CMK (cell line): ENCODE data around the gene ADTRP.
"Not testable (repeated sequence)": the region's sequence is repeated elsewhere in the genome, so short reads cannot be mapped to it uniquely, and the experiment has no call there.

ENCODE experiments used
- DNase-seq: peaks from one replicate; pipeline ENCODE4 v3.0.0-alpha.2; 2010; ENCODE audit warnings: low read depth

The ADTRP gene

DNA sequence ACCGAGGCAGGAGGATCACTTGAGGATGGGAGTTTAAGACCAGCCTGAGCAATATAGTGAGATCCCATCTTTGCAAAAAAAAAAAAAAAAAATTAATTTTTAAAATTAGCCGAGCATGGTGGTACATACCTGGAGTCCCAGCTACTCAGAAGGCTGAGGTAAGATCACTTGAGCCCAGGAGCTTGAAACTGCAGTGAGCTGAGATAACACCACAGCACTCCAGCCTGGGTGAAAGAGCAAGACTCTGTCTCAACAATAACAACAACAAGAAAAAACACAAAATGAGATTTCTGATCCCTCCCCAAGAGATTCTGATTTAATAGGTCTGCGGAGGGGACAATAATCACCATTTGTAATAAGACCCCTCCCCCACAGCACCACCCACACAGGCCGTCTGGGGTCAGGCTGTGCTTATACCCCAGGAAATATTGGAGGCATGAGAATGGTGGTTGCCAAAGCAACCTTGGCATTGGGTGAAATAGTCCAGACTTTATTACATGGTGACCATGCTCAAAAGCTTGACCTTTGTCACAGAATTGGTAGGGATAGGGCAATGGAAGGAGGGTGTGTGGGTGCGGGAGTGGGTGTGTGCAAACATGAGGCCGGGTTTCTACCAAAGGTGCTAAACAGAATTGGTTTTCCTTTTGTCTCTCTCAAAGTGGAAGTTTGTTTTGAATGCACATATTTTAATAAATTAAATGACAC is 24.4 kb upstream of the ADTRP start:
- no peak for DNase-seq

DNA sequence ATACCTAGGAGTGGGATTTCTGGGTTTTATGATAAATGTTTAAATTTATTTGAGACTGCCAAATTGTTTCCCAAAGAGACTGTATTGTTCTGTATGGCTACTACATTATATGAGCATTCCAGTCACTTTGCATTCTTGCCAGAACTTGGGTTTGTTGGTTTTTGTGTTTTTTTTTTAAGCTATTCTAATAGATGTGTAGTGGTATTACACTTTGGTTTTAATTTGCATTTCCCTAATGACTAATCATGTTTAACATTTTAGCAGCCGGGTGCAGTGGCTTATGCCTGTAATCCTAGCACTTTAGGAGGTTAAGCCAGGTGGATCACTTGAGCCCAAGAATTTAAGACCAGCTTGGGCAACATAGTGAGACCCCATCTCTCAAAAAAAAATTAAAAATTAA is 21.9 kb upstream of the ADTRP start:
- DNase-seq = not testable (repeated sequence)

DNA sequence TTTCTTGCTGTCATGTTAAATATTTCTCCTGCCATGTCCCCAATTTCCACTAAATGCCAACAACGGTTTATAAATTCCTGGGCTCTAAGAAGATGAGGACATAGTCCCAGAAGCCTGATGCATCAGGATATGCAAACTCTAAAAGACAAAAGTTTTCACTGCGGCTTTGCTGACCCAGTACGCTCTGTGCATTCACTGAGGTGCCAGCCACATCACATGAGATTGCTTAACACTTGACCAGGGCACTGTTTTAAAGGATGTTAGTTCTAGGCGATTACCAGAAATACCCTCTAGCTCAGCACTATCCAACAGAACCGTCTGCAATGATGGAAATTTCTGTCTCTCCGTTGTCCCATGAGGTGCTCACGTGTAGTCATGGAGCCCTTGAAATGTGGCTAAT is 19.9 kb upstream of the ADTRP start:
- DNase-seq = no peak

DNA sequence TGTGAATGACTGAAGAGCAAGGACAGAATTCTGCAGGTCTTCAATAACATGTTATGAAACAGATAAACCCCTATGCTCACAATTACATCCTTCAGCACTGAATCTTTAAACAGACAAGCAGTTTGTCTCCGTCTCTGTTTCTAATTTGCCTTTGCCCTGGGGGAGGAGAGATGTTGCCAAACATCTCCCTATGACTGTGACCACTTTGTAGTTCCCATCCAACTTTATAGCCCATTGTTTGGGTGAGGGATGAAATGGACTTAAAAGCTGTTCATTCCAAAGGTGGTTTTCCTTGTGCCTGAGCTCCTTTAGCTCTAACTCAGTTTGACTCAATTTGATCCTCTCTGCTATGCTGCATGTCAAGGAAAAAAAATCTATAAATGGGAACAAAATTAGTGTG is 19.5 kb upstream of the ADTRP start:
- no peak for DNase-seq

DNA sequence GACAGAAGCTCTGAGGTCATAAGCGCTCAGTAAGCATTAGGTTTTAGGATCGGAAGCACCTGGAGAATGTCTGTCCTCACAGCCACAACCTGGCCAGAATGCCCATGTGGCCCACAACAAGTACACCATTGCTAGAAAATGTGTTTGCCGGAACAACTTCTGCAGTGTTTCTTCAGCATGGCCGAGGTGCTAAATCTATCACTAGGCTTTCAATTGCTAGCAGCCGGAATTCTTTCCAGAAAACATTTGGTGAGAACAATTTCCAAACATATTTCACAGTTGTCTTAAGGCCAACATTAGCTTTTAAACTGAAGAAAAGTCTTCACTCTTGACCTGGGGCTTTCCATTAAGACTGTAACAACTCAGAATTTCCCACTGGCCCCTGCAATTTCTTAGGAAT is 18.2 kb upstream of the ADTRP start:
- DNase-seq = no peak

DNA sequence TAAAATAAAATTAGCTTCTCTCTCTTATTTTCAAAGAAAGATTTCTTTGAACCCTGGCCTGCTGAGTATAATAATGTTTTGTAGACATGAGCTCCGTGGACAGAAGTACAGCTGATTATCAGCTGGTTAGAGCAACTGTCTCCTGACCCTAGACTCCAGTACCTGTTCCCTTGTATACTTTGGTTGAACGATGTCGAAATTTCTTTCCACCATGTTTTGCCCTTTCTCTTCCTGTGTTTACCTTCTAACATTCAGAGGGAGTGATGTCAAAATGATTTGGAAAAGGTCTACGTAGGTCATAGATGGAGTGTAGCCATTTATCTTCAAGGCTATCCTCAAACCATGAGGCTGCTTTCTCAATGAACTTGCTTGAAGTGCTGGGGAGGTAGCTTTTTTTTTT is 16.8 kb upstream of the ADTRP start:
- DNase-seq = no peak

DNA sequence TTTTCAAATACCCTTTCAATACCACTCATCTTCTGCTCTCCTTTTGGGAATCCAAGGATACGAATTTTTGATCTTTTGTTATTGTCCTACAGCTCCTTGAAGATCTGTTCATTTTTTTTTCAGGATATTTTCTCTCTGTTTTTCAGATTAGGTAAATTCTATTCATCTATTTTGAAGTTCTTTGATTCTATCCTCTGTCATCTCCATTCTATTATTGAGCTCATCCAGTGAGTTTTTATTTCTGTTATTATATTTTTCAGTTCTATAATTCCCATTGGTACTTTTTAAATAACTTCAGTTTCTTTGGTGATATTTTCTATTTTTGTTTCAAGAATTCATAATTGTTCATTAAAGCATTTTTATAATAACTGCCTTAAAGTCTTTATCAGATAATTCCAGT is 14.7 kb upstream of the ADTRP start:
- DNase-seq = no peak

DNA sequence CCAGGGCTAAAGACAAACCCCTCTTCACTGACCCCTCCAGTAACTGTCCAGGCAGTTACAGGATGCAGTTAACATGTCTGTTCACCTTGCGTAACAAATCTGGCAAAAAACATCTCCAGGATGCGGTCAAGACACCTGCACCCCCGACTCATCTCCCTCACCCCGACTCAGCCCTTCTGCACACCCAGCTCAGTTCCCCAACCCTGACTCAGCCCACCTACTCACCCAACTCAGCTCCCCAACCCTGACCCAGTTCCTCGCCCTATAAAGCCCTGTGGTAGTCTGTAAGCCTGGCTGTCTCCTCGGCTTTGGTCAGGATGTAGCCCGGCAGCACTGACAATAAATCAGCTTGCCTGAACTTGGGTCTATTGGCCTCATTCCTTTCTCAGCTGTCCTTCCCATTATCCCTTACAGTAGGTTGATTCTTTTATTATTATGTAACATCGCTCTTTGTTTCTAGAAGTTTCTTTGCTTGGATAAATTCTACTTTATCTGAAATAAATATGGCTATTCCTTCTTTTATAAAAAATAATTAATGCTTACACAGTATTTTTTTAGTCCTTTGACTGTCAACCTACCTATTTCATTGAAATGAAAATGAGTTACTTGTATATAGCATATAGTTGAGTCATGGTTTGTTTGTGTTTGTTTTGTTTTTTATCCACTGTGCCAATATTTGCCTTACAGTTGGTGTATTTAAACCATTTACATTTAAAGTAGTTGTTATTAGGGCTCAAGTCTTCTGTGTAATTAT is 12.9 kb upstream of the ADTRP start:
- no peak for DNase-seq

DNA sequence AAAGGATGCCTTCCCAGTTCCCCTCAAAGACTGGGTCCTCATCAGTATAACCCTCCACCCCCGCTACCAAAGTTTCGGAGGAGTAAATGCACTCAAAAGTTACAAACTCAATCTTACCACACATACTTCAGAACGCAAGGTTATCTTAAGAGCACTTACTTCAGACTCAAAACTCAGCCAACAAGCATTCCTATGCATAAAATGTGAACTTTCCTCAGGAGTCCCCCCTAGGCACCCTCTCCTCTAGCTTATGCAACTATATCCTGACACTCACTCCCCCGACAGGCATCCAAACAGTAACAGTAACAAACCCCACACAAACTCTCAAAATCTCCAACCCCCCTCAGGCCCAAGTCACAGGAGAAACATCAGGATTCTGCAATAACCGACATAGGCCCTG is 11.1 kb upstream of the ADTRP start:
- DNase-seq = no peak

DNA sequence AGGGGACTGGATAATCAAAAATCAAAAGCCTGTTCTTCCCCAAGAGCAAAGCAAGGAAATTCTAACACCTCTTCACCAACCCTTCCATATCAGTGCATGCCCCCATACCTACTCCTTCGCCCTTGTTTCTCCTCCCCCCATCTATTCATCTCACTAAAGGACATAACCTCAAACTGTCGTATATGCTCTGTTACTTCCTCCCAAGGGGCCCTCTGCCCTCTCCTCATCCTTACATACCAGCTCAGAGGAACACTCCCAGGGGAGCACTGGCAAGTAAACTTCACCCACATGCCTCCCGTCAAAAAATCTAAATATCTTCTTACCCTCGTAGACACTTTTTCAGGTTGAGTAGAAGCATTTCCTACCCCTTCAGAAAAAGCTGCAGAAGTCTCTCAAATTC is 9.4 kb upstream of the ADTRP start:
- DNase-seq = no peak

DNA sequence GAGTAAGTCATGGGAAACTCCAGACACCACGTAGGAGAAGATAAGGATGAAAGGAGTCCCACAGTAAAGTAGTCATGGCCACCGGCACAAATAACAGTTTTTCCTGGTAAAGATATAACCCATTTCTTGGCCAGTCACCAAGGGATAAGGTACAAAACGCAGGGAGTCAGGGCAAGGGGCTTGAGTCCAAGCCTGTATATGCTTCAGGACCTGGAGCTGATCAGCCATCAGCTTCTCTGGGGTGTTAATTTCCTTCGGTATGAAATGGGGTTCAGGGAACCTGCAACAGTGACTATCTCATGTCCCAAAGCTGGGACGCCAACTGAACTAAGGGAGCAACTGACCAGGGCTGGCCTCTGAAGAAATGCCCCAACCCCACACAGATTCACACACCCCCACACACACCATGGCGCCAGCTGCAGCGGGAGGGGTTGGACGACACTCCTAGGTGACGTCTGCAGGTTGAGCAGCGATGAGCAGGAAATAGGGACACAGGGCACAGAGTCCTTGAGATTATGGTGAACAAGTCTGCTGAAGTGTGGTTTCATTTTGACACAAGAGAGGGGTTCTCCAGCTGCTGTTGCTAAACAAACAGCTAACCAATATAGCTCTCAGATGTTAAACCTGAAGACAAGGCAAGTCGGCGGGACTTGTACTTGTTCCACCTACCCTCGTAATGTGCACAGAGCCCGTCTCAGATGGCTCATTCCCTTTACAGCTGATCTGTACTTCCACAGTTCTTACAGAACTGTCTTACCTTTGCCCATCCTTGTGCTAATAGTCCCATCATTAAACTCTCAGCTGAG is 7.4 kb upstream of the ADTRP start:
- DNase-seq = no peak

DNA sequence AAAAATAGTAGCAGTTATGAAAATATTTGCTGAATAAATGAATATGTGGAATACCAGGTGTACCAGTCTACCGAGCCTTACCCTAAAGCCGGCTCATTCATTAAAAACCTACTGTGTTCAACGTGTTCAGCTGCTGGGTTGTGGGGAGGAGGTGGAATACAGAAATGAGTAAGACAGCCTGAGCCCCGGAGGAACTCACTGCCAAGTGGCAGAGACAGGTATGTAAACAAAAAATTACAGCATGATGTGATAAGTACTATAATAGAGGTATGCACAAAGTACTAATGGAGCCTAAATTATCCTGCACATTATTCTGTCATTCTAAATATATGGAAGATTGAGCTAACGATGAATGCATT is 6.8 kb upstream of the ADTRP start:
- DNase-seq = no peak

DNA sequence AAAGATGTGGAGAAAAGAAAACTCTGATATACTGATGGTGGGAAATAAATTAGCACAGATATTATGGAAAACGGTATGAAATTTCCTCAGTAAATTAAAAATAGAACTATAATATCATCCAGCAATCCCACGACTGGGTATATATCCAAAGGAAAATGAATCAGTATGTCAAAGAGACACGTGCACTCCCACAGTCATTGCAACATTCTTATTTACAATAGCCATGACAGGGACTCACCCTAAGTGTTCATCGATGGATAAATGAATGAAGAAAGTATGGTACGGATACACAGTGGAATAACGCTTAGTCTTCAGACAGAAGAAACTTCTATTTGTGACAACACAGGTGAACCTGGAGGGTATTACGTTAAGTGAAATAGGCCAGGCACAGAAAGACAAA is 5.7 kb upstream of the ADTRP start:
- no peak for DNase-seq

DNA sequence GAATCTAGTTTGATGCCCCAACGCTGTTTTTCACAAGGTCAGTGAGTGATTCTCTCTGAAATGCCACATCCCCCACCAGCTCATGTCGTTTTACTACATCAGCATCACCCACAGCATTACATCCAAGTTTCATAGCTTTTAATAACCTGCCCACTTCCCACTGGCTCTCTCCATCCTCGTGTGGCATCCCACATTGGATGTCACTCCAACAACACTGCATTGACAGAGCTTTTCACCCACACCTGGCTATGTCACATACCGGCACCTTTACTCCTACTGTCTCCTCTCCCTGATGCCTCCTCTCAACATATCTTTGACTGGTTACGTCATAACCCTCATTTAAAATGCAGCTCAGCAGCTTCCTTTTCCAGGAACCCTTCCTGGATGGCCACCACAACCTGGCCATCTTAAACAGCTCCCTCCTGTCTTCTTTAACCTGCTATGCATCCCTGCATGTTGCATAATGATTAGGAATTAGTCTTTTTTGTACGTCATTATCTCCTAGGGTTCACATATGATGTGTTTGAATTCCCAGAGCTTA is 5.0 kb upstream of the ADTRP start:
- DNase-seq = no peak

DNA sequence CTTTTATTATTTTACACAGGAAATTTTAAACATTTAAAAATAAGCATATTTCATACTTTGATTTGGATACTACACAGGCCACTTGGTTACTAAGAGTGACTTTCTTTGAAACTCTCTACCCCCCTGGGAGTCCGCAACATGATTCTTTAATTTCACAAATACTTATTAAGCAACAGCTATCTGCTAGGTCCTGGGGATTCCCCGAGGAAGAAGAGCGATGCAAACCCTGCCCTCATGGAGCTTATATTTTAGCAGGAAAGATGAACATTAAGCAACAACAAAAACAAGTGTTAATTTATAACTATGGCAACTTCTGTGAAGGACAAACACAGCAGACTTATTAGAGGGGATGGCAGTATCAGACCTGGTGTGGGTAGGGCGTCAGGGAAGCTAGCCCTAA is 3.9 kb upstream of the ADTRP start:
- no peak for DNase-seq

DNA sequence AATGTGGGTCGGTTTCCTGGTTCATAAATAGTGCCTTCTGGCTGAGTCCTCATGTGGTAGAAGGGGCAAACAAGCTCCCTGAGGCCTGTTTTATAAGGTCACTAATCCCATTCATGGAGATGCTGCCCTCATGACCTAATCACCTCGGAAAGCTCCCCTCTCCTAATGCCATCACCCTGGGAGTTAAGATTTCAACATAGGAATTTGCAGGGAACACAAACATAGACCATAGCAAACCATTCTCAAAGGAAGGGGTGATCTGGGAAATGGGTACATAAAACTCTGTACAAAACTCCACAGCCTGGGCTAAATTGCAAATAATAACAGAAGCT is 1.5 kb upstream of the ADTRP start:
- DNase-seq = no peak

DNA sequence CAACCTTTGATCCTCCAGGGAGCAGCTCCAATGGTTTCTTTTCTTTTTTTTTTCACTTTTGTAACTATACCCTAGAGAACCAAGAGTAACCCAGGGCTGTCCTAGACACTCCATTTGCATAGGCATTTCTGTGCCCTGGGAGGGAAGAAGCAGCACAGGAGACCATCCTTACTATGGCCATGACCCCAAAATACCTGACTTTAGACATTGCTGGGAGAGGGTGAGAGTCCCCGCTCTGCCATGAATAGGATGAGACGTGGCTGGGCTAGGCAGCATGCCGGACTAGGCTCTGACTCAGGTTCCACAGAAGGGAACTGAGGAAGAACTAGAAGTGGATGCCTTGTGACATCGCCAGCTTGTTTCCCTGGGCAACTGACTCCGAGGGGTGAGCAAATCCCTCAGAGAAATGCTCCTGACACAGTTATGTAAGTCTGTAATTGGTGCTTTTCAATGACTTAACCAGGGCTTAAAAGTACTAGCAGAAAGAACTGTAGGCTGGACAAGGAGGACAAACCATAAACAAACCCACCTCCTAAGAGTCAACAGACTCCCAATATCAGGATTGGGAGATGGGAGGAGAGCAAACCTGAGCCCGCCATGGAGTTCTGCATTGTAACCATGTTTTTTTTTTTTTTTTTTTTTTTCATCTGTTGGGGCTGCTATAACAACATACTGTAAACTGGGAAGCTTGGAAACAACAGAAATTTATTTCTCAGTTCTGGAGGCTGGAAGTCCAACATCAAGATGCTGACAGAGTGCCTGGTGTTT is 910 bp upstream of the ADTRP start:
- no peak for DNase-seq

DNA sequence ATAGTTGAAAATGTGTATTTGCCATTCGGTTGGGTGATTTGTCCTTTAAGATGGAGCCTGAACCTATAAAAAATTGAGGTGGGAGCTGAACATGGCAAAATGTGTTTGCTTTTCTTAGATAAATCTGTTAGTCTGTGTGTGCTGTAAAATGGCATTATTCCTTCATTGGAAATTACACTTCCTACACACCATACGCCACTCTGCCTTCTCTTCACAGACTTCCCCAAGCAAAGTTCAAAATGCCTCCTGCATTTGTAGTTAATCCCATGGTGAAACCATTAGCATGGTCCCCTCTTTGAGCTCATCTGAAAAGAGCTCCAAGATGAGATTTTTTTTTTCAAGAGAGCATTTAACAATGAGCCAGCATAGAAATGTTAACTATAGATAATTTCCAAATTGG is 567 bp downstream of the ADTRP start:
- no peak for DNase-seq

DNA sequence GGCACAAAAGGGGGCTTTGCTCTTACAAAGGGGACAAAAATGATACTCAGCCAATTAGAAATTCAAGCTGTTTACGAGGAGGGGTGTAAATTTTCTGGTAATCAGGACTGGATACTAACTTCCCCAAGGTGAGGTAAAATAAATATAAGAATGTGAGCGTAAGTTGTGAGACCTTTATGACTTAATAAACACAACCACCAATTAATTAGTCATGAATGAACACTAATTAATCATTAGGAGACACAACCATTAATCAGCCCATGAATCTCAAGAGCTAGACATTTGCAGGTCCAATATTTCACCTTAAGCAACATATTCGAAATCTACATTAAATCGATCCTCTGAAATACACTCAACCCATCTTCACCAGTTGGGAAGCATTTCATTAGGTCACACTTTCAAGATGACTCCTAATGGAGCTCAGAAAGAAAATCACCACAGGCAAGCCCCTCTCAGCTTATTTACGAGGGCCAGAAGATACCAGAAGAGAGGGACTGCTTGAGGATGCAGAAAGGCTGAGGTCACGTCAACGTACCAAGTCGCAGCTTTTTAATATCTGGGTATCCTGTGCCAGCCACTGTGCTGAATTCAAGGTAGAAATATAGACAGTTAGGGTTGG is 2.7 kb downstream of the ADTRP start:
- no peak for DNase-seq

DNA sequence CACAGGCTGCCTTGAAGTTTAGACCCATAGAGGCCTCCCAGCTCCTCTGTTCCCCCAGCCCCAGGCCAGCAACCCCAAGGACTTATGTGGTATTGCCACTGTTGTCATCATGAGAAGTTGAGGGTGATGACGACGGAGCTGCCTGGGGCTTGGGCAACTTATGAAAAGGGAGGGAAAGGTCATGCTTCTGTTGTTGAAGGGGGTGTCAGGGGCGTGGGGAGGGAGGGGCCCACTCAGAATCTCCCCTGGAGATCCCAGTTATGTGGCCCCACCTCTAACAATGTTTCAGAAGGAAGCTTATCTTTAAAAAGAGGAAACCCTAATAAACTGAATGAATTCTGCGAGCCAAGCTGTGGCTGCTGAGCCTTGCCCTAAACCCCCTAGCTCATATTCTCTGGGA is 4.2 kb downstream of the ADTRP start:
- DNase-seq = no peak

DNA sequence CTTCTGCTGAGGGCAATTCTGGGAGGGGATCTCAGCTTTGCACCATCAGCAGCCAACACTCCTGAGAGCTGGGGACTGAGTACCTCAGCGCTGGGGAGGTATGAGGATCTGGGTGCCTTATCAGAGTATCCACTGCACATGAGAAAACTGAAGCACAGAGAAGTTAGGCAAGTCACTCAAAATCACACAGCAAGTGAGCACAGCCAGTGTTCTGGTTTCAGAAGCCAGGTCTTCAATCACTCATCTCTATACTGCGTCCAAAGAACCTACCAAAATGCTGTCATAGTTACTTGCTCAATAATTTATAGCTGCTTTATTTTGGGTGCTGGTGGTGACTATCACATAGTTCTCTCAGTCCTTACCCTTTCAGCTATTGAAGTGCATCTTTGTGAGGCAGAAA is 5.0 kb downstream of the ADTRP start:
- no peak for DNase-seq

DNA sequence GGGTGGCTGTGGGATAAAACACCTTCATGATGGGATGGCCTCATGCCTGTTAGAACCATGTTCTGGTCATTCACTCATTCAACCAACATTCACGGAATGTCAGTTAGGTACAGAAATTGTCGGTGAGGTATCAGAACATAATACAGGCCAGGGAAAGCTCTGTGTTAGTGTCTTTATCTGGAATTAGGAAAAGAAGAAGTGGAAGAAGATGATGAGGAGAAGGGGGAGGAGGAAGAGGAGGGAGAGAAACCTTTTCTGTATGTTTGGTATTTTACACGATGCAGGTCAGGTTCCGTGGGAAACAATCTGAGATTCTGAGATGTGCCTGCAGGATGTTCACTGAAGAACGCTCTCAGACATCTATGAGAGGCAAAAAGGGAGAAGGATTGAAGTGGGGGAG is 5.6 kb downstream of the ADTRP start:
- DNase-seq = no peak
